NCI-H460 (cell line): ENCODE measurements around the gene HSF4. TPM values are rescaled to one million over a fixed set of nuclear protein-coding genes. Genes with fewer than 3 reads are reported as not detected.
A peak's percentile ranks its signal among the peaks of the same experiment; 100 is the strongest.

Experiments used
- DNase-seq: peaks from one replicate; pipeline ENCODE4 v3.0.0-alpha.2; 2016; ENCODE audit warnings: low read depth; ENCODE audit errors: extremely low read depth
- total RNA-seq: library from RNA; depleted of rRNA; stranded (reverse); fragments of >200 nt; shearing (Covaris generic); gene quantifications from 2 replicates; pipeline ENCODE4 v1.2.3, GENCODE V29; 2014

The HSF4 gene
- total RNA-seq, 1 experiment from 2014 or later = 58.0 TPM

- no peak for DNase-seq
Measured at GRCh38 chr16:67149276-67150046, 15.1 kb upstream of the HSF4 start.

- DNase-seq = no peak
Measured at GRCh38 chr16:67150047-67150832, 14.3 kb upstream of the HSF4 start.

- DNase-seq = no peak
Measured at GRCh38 chr16:67150833-67151396, 13.6 kb upstream of the HSF4 start, which contains the start of gene B3GNT9. B3GNT9 (minus strand) TSS chr16:67150998; CDS start chr16:67150485, 513 bp downstream.

- no peak for DNase-seq
Measured at GRCh38 chr16:67151431-67152097, 13.0 kb upstream of the HSF4 start.

- no peak for DNase-seq
Measured at GRCh38 chr16:67154578-67155294, 9.8 kb upstream of the HSF4 start.

- no peak for DNase-seq
Measured at GRCh38 chr16:67155295-67156142, 9.0 kb upstream of the HSF4 start.

GRCh38 chr16:67156143-67156844, 8.3 kb upstream of the HSF4 start:
- no peak for DNase-seq

GRCh38 chr16:67157106-67157748, 7.3 kb upstream of the HSF4 start:
- DNase-seq = no peak

GRCh38 chr16:67157892-67158635, 6.5 kb upstream of the HSF4 start:
- no peak for DNase-seq

- no peak for DNase-seq
Measured at GRCh38 chr16:67158637-67159600, 5.6 kb upstream of the HSF4 start.

GRCh38 chr16:67161595-67162058, 2.9 kb upstream of the HSF4 start:
- DNase-seq = no peak

- no peak for DNase-seq
Measured at GRCh38 chr16:67162506-67163163, 1.9 kb upstream of the HSF4 start.

GRCh38 chr16:67163164-67163998, 1.2 kb upstream of the HSF4 start:
- DNase-seq = no peak

- peak; percentile 80 for DNase-seq
Measured at GRCh38 chr16:67163999-67164558, 466 bp upstream of the HSF4 start.
